ENCODE data around the gene PCDHGB2. TPM values are rescaled to one million over a fixed set of nuclear protein-coding genes. Genes with fewer than 3 reads are reported as not detected.

PCDHGB2 gene
- total RNA-seq, 1 experiment from 2014 or later: 9.8 TPM

DNA sequence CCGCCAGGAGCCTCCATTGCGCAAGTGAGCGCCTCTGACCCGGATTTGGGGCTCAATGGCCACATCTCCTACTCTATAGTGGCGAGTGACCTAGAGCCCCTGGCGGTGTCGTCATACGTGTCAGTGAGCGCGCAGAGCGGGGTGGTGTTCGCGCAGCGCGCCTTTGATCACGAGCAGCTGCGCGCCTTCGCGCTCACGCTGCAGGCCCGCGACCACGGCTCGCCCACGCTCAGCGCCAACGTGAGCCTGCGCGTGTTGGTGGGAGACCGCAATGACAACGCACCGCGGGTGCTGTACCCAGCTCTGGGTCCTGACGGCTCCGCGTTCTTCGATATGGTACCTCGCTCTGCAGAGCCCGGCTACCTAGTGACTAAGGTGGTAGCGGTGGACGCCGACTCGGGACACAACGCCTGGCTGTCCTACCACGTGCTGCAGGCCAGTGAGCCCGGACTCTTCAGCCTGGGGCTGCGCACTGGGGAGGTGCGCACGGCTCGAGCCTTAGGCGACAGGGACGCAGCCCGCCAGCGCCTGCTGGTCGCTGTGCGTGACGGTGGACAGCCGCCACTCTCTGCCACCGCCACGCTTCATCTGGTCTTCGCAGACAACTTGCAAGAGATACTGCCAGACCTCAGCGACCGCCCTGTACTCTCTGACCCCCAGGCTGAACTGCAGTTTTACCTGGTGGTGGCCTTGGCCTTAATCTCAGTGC lies 50.0 kb downstream of the PCDHGB2 start:
- Histone ChIP-seq H3K27ac (no peak overlapping the region), H3K4me3 (no peak overlapping the region), H3K36me3 (peaks cover 16% of the 10 kb centered on the region), H3K27me3 (no peaks in the 10 kb centered on the region), H3K9me3 (replicated peaks) (0 out of 2 replicates have a peak, but pooled peaks cover 5% of the 10 kb centered on the region), H3K4me1 (no peaks in the 10 kb centered on the region)
- DNase-seq: no peak

DNA sequence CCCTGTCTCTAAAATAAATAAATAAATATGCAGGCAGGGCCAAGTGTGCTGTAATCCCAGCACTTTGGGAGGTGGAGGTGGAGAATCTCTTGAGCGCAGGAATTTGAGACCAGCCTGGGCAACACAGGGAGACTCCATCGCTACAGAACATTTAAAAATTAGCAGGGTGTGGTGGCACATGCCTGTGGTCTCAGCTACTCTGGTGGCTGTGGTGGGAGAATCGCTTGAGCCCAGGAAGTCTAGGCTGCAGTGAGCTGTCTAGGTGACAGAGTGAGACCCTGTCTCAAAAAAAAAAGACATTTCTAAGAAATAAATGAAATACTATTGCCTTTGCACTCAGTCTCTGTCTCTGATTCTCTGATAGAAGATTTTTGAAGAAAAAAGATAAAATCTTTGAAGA lies 51.8 kb downstream of the PCDHGB2 start:
- Histone ChIP-seq H3K9me3 (replicated peaks) (peaks cover 12% of the 10 kb centered on the region; the same call in 1 of the 2 replicates), H3K36me3 (peaks cover 16% of the 10 kb centered on the region), H3K27ac (no peak overlapping the region), H3K27me3 (no peaks in the 10 kb centered on the region), H3K4me3 (no peak overlapping the region), H3K4me1 (no peaks in the 10 kb centered on the region)
- DNase-seq: no peak

Other genes with a start within 250 kb of the PCDHGB2 start
- gene PCDHB4, start 238.2 kb upstream of the PCDHGB2 start, total RNA-seq (2014; rRNA removed; shearing (Covaris generic)): 0.25 and 0.42 TPM in 2 replicates
- gene PCDHB5, start 224.8 kb upstream of the PCDHGB2 start, total RNA-seq (2014; rRNA removed; shearing (Covaris generic)): 20.4 and 23.8 TPM in 2 replicates
- 0.15 and 0.26 TPM in 2 replicates for gene PCDHB6, start 209.9 kb upstream of the PCDHGB2 start, total RNA-seq (2014; rRNA removed; shearing (Covaris generic))
- 1.1 and 1.3 TPM in 2 replicates for gene PCDHB7, start 187.3 kb upstream of the PCDHGB2 start, total RNA-seq (2014; rRNA removed; shearing (Covaris generic))
- gene PCDHB8, start 182.2 kb upstream of the PCDHGB2 start, total RNA-seq (2014; rRNA removed; shearing (Covaris generic)): 17.8 and 18.6 TPM in 2 replicates
- 5.6 and 6.8 TPM in 2 replicates for gene PCDHB16, start 177.6 kb upstream of the PCDHGB2 start, total RNA-seq (2014; rRNA removed; shearing (Covaris generic))
- 4.9 and 5.1 TPM in 2 replicates for gene PCDHB9, start 172.8 kb upstream of the PCDHGB2 start, total RNA-seq (2014; rRNA removed; shearing (Covaris generic))
- 9.7 and 9.8 TPM in 2 replicates for gene PCDHB10, start 167.6 kb upstream of the PCDHGB2 start, total RNA-seq (2014; rRNA removed; shearing (Covaris generic))
- gene PCDHB11, start 160.4 kb upstream of the PCDHGB2 start, total RNA-seq (2014; rRNA removed; shearing (Covaris generic)): 8.9 and 9.8 TPM in 2 replicates
- gene PCDHB12, start 151.3 kb upstream of the PCDHGB2 start, total RNA-seq (2014; rRNA removed; shearing (Covaris generic)): 4.5 and 4.7 TPM in 2 replicates
- gene PCDHB13, start 146.1 kb upstream of the PCDHGB2 start, total RNA-seq (2014; rRNA removed; shearing (Covaris generic)): 3.0 and 3.2 TPM in 2 replicates
- 10.9 and 11.2 TPM in 2 replicates for gene PCDHB14, start 136.7 kb upstream of the PCDHGB2 start, total RNA-seq (2014; rRNA removed; shearing (Covaris generic))
- 0.86 and 0.91 TPM in 2 replicates for gene PCDHB15, start 114.6 kb upstream of the PCDHGB2 start, total RNA-seq (2014; rRNA removed; shearing (Covaris generic))
- 0.08 TPM in 1 of 2 replicates, not detected in the other for gene SLC25A2, start 55.9 kb upstream of the PCDHGB2 start, total RNA-seq (2014; rRNA removed; shearing (Covaris generic))
- gene TAF7, start 39.2 kb upstream of the PCDHGB2 start, total RNA-seq (2014; rRNA removed; shearing (Covaris generic)): 115 and 130 TPM in 2 replicates
- gene PCDHGA1, start 29.5 kb upstream of the PCDHGB2 start, total RNA-seq (2014; rRNA removed; shearing (Covaris generic)): 3.5 and 3.6 TPM in 2 replicates
- 0.71 and 1.0 TPM in 2 replicates for gene PCDHGA2, start 21.2 kb upstream of the PCDHGB2 start, total RNA-seq (2014; rRNA removed; shearing (Covaris generic))
- 0.56 and 0.67 TPM in 2 replicates for gene PCDHGA3, start 16.2 kb upstream of the PCDHGB2 start, total RNA-seq (2014; rRNA removed; shearing (Covaris generic))
- gene PCDHGB1, start 9.9 kb upstream of the PCDHGB2 start, total RNA-seq (2014; rRNA removed; shearing (Covaris generic)): 21.1 and 23.4 TPM in 2 replicates
- gene PCDHGA4, start 5.0 kb upstream of the PCDHGB2 start, total RNA-seq (2014; rRNA removed; shearing (Covaris generic)): 12.9 and 14.7 TPM in 2 replicates
- gene PCDHGA5, start 4.2 kb downstream of the PCDHGB2 start, total RNA-seq (2014; rRNA removed; shearing (Covaris generic)): 4.7 and 6.9 TPM in 2 replicates
- gene PCDHGB3, start 10.2 kb downstream of the PCDHGB2 start, total RNA-seq (2014; rRNA removed; shearing (Covaris generic)): 5.2 and 7.4 TPM in 2 replicates
- gene PCDHGA6, start 13.9 kb downstream of the PCDHGB2 start, total RNA-seq (2014; rRNA removed; shearing (Covaris generic)): 4.9 and 5.8 TPM in 2 replicates
- gene PCDHGA7, start 22.7 kb downstream of the PCDHGB2 start, total RNA-seq (2014; rRNA removed; shearing (Covaris generic)): 3.6 and 4.7 TPM in 2 replicates
- gene PCDHGB4, start 27.7 kb downstream of the PCDHGB2 start, total RNA-seq (2014; rRNA removed; shearing (Covaris generic)): 1.7 and 3.1 TPM in 2 replicates
- 3.3 and 3.4 TPM in 2 replicates for gene PCDHGA8, start 32.6 kb downstream of the PCDHGB2 start, total RNA-seq (2014; rRNA removed; shearing (Covaris generic))
- 1.6 and 2.2 TPM in 2 replicates for gene PCDHGB5, start 38.0 kb downstream of the PCDHGB2 start, total RNA-seq (2014; rRNA removed; shearing (Covaris generic))
- gene PCDHGA9, start 42.8 kb downstream of the PCDHGB2 start, total RNA-seq (2014; rRNA removed; shearing (Covaris generic)): 1.8 and 2.3 TPM in 2 replicates
- gene PCDHGB6, start 48.0 kb downstream of the PCDHGB2 start, total RNA-seq (2014; rRNA removed; shearing (Covaris generic)): 1.4 and 2.6 TPM in 2 replicates
- gene PCDHGA10, start 53.0 kb downstream of the PCDHGB2 start, total RNA-seq (2014; rRNA removed; shearing (Covaris generic)): 1.3 and 1.6 TPM in 2 replicates
- 0.91 and 1.8 TPM in 2 replicates for gene PCDHGB7, start 57.7 kb downstream of the PCDHGB2 start, total RNA-seq (2014; rRNA removed; shearing (Covaris generic))
- gene PCDHGA11, start 61.1 kb downstream of the PCDHGB2 start, total RNA-seq (2014; rRNA removed; shearing (Covaris generic)): 1.3 and 1.4 TPM in 2 replicates
- 1.2 and 1.4 TPM in 2 replicates for gene PCDHGA12, start 70.5 kb downstream of the PCDHGB2 start, total RNA-seq (2014; rRNA removed; shearing (Covaris generic))
- 105 and 109 TPM in 2 replicates for gene PCDHGC3, start 116.0 kb downstream of the PCDHGB2 start, total RNA-seq (2014; rRNA removed; shearing (Covaris generic))
- gene PCDHGC4, start 125.0 kb downstream of the PCDHGB2 start, total RNA-seq (2014; rRNA removed; shearing (Covaris generic)): 3.4 and 3.6 TPM in 2 replicates
- 1.3 and 2.8 TPM in 2 replicates for gene PCDHGC5, start 129.1 kb downstream of the PCDHGB2 start, total RNA-seq (2014; rRNA removed; shearing (Covaris generic))